Limb (tissue), 2 donors: Measurements from ENCODE around the gene SNTN.
A peak's percentile ranks its signal among the peaks of the same experiment; 100 is the strongest.
"Not testable (repeated sequence)": the region's sequence is repeated elsewhere in the genome, so short reads cannot be mapped to it uniquely, and the experiment has no call there.

ENCODE experiments used
- DNase-seq, 2 donors: peaks; one replicate each; pipeline ENCODE4 v3.0.0-alpha.2; 2016; ENCODE audit errors: extremely low spot score in 2 of 2

The SNTN gene

DNA sequence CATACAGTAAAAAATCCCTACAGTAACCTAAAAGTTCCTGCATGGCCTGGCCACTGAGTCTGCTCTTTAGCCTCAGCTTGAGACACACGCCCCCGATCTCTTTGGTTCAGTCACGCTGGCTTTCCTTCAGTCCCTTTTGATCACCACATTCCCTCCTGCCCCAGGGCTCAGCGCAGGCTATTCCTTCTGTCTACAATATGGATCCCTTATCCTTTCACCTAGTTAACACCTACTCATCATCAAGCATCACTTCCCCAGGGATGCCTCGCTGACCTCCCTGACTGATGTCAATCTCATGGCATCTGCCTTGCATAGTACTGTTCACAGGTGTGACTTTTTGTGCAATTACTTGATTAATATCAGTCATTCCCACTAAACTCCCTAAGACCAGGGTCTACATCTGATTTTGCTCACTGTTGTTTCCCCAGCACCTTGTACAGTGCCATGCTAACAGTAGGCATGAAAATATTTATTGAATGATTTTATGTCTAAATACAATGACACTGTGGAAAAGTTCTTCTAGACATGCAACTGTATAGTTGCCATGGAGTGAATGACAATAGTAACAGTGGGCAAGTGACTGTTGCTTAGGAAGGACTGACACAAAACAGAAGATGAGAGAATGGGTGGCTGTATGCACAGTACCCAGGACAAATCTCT, at the start of gene SNTN:
TSS of gene SNTN (plus strand) at position 610 of the 660 bp plus-strand sequence. CDS start at position 623, 13 bp downstream.
- DNase-seq, result no peak

GRCh38 chr3:63607716-63608115, 44.8 kb upstream of the SNTN start:
- no peak for DNase-seq

GRCh38 chr3:63609408-63609807, 43.1 kb upstream of the SNTN start:
- no peak for DNase-seq

DNA sequence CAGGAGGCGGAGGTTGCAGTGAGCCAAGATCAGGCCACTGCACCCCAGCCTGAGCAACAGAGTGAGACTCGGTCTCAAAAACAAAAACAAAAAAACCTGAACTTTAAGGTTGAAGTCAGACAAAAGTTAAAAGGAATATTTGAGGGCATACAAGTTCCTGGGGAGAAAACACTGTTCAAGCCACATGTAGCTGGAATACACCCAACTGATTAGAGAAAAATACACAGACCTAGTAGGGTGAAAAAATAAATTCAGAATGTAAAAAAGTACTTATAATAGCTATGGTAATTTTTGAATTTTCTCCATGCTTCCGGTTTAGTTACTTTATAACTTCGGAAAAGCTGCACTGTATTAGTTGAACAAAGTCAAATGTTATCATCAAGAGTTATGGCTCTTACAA, 42.6 kb upstream of the SNTN start:
- DNase-seq, result no peak

GRCh38 chr3:63611382-63611781, 41.1 kb upstream of the SNTN start:
- DNase-seq, result no peak

GRCh38 chr3:63613561-63613960, 38.9 kb upstream of the SNTN start:
- DNase-seq, result no peak

- DNase-seq, result no peak
These were observed 35.1 kb upstream of the SNTN start for GRCh38 chr3:63617391-63617790.

DNA sequence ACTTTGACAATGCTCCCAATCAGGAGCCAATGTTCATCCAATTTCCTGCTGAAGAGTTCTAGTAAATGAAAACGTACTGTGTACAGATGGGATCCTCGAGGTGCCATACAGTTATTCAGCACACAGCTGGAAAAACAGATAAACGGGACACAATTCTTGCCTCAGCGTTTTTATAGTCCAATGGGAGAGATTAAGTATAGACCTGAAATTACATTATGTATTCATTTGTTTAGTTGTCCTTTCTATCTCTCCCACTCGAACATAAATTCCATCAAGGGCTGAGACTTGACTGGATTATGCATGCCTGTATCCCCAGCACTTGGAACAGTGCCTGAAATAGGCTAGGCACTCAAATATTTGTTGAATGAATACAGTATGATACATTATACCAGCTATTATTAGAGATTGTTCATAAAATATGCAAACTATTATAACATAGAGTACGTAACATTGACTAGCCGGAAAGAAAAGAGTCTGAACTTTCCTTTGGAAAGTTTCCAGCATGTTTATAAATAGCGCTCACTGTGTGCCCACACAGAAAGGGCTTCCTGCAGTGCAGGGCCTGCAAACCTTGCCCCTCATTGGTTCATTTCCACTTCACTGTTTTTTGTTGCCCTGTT, 27.4 kb upstream of the SNTN start:
- peak in 1 of 2 donors; percentile 59 for DNase-seq

GRCh38 chr3:63631670-63632069, 20.8 kb upstream of the SNTN start:
- no peak for DNase-seq

DNA sequence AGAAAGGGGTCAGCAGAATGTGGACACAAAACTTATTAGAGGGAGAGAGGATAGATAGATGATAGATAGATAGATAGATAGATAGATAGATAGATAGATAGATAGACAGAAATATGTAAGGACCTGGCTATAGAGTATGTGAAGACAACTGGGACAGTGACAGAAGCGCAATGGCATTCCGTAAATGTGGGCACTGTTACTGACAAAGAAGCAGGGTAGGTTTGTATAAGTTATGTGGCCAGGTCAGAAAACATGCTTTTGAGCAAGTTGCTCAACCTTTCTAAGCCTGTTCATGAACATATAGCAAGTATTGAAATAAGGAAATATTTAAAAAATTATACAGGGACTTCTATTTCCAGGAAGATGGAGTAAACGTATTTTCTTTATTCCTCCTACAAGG, 17.3 kb upstream of the SNTN start:
- DNase-seq, result no peak

- DNase-seq, result no peak
These were observed 12.7 kb upstream of the SNTN start for GRCh38 chr3:63639806-63640205.

- DNase-seq, result no peak
These were observed 10.0 kb upstream of the SNTN start for GRCh38 chr3:63642488-63642887.

GRCh38 chr3:63644212-63644797, 8.2 kb upstream of the SNTN start:
- DNase-seq, result no peak

GRCh38 chr3:63644928-63645781, 7.3 kb upstream of the SNTN start:
- DNase-seq, result not testable (repeated sequence)

- no peak for DNase-seq
These were observed 1.7 kb downstream of the SNTN start for GRCh38 chr3:63654211-63654610.

DNA sequence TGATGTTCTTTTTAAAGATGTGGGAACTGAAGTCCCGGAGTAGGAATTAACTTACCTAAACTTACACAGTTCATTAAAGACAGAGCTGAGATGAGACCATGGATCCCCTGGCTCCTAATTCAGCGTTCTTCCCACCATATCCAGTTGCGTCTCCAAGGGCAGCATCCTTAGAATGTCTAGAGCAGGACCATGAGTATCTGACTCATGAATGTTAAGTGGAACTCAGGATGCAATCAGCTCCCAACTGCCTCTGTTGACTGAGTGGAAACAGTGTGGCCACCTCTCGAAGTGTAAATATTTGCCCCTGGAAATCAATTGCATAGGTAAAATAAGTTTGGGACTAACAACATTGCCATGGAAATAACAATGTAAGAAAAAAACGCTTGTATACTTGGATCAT, 2.5 kb downstream of the SNTN start:
- DNase-seq, result no peak

DNA sequence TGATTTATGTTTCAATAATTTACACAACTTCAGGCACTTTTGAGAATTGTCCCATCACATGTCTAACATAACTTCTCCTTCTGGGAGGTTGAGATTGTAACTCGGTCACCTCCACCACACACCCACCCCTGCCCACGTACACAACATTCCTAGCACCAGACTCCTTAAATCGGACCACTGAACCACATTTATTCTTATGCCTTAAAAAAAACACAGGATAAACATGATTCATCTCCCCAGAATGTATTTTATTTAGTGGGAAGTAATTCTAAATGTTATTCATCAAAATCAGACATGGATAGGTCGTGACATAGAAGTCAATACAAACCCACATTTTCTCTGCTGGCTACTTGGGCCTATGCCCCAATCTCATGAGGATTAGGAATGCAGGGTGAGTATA, 3.0 kb downstream of the SNTN start:
- no peak for DNase-seq

DNA sequence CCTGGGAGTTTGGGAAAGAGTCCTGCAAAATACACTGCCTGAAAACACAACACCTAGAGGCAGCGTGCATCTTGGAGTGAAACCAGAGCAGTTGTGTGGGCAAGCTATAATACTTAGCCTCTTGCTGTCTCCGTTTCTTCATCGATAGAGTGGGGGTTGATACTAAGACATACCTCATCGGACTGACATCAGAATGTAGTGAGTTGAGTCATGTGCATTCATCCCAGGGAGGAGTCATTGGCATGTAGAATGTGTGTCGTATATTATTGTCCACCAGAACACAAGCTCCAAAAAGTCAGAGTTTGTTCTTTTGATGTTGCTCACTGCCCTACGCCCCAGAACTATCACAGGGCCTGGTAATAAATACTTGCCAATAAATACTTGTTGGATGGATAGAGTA, 4.3 kb downstream of the SNTN start:
- no peak for DNase-seq

DNA sequence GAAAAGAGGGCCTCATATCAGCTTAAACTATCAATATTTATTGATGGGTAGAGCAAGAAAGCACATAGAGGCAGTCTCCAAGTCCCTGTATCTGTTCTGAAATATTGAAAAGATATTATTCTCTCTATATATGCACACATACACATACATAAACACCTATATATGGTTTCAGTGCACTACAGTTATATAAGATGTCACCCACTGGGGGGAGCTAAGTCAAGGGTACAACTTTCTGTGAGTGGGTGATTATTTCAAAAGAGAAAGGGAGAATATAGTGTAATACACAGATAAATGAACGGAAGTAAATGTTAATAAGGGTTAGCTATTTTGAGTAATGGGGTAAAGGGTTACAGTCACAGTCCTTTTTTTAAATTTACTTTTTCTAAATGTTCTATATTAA, 8.8 kb downstream of the SNTN start:
- DNase-seq, result no peak

DNA sequence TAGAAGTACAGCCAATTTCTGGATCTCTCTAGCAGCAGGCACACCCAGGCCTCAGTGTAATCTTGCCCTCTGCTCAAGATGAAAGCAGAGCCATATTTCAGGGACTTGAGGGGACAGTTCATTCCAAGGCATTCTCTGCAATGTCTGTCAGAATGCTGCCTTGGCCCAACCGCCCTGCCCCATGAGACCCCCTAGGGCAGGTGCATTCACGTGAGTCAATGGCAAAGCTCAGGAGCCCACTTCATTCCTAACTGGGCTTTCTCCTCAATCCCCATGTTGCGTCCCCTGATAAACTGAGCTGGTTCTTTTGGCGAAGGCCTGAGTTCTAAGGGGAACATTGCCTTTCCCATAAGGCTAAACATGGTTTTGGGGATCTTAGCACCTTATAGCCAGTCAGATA, 9.5 kb downstream of the SNTN start:
- no peak for DNase-seq

DNA sequence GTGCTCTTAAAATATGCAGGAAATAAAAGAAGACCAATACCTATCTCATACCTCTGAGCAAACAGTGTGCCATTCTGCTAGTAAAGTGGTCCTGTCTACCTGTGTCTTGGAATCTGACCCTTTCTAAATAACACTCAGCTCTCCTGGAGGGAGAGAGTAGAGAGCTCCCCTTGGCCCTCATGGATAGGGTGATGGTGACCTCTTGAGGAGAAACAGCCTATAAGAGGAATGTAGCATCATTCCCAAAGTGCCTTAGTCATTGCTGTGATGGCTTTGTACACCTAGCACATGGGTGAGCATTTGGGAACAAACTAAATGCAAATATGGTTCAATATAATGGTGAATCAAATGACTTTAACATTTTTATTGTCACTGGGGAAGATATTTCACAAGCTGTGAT, 10.0 kb downstream of the SNTN start:
- DNase-seq, result no peak

DNA sequence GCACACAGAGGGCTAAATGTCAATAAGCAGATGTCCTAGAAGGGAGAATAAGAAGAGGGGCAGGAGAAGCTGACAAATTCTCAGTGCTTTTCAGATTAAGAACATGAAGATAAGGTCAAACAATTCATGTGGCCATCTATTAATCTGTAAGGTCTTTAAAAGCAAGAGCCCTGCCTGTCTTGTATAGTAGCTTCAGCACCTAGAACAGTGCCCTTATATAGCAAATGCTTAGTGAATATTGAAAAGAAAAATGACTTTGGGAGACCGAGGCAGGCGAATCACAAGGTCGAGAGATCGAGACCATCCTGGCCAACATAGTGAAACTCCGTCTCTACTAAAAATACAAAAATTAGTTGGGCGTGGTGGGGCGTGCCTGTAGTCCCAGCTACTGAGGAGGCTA, 18.1 kb downstream of the SNTN start:
- no peak for DNase-seq
